Natural killer cell (primary cell): Measurements from ENCODE around the gene RECQL. TPM values are rescaled to one million over a fixed set of nuclear protein-coding genes. Genes with fewer than 3 reads are reported as not detected.

Experiments used
- ATAC-seq, 3 donors: fragments of 150-1000 bp in 2 of 3; fragments of 200-7000 bp in 1 of 3; cut with Tn5 transposase; 1 replicate in 1 of 3; 2 replicates in 2 of 3; pipeline ENCODE4 v1.10.0; 2021; ENCODE audit warnings: mild to moderate bottlenecking in 2 of 3, moderate library complexity in 2 of 3
- DNase-seq, 2 donors: peaks; one replicate each; pipeline versions ENCODE4 v3.0.0 to v3.0.0-alpha.2; 2013 to 2021; ENCODE audit warnings: mixed read lengths in 1 of 2
- H3K27ac ChIP-seq: one replicate; pipeline ENCODE4 v1.5.1; 2013; ENCODE audit warnings: mild to moderate bottlenecking, low read length
- H3K27me3 ChIP-seq: one replicate; pipeline ENCODE4 v1.6.1; 2013; ENCODE audit warnings: low read length; ENCODE audit not compliant: control insufficient read depth, insufficient read depth
- H3K36me3 ChIP-seq: one replicate; pipeline ENCODE4 v1.6.1; 2013; ENCODE audit warnings: low read length; ENCODE audit not compliant: control insufficient read depth, insufficient read depth
- H3K4me1 ChIP-seq: one replicate; pipeline ENCODE4 v1.6.1; 2013; ENCODE audit warnings: low read length; ENCODE audit not compliant: control insufficient read depth, insufficient read depth
- H3K4me3 ChIP-seq: one replicate; pipeline ENCODE4 v1.5.1; 2013; ENCODE audit warnings: low read length
- H3K9me3 ChIP-seq: one replicate; pipeline ENCODE4 v1.6.1; 2013; ENCODE audit warnings: low read length; ENCODE audit not compliant: control insufficient read depth, insufficient read depth
- H3K27ac Mint-ChIP-seq, 2 donors: one replicate each; pipeline ENCODE4 v1.8.0; 2022; ENCODE audit warnings: mild to moderate bottlenecking in 2 of 2, mixed read lengths in 2 of 2, moderate library complexity in 1 of 2
- H3K27me3 Mint-ChIP-seq, 2 donors: one replicate each; pipeline ENCODE4 v1.8.0; 2022; ENCODE audit warnings: low read depth in 2 of 2, mixed read lengths in 2 of 2
- H3K36me3 Mint-ChIP-seq: one replicate; pipeline ENCODE4 v1.8.0; 2022; ENCODE audit warnings: mixed read lengths
- H3K4me1 Mint-ChIP-seq, 2 donors: one replicate each; pipeline ENCODE4 v1.8.0; 2022; ENCODE audit warnings: mixed read lengths in 2 of 2
- H3K4me3 Mint-ChIP-seq: one replicate; pipeline ENCODE4 v1.8.0; 2022; ENCODE audit warnings: mild to moderate bottlenecking, moderate library complexity, mixed read lengths
- H3K9me3 Mint-ChIP-seq, 2 donors: one replicate each; pipeline ENCODE4 v1.8.0; 2022; ENCODE audit warnings: mixed read lengths in 2 of 2
- CTCF ChIP-seq: fragments of 200-600 bp; IDR thresholded peaks from one replicate; pipeline ENCODE4 v1.8.0; 2022; ENCODE audit warnings: antibody characterized with exemption
- WGBS: methylation state at CpG from one replicate; pipeline ENCODE4 v1.1.7; 2013; ENCODE audit warnings: missing lambda C conversion rate; ENCODE audit not compliant: insufficient coverage; 5-methylcytosine and 5-hydroxymethylcytosine counted together
- intact Hi-C: fragments of 100-400 bp; cut with micrococcal nuclease; formaldehyde crosslinking; loops from one replicate; pipeline ENCODE4 v1.14.2; 2022
- total RNA-seq, 4 donors: library from RNA; stranded (reverse); fragments of 120-200 nt in 1 of 4; gene quantifications; one replicate each; pipeline versions ENCODE4 v1.2.3 to v1.2.4, GENCODE V29; 2013 to 2022

Gene RECQL
- total RNA-seq, 3 donors from 2014 or later (not counting 1 experiment from before 2014, with no cell fraction given), result 39.4 to 46.8 (median 40.1) TPM

GRCh38 chr12:21527451-21528180 is 26.2 kb upstream of the RECQL start:
- Mint-ChIP-seq H3K9me3 (peaks cover 0 to 5% of the 10 kb centered on the region in 2 donors), H3K4me1 (no peaks in the 10 kb centered on the region), H3K27me3 (peaks cover 37 to 68% of the 10 kb centered on the region in 2 donors), H3K4me3 (peak overlapping the region; percentile 43), H3K27ac (no peak overlapping the region), H3K36me3 (no peaks in the 10 kb centered on the region)
- under 1% methylated on average over 57 of the region's 57 CpGs for WGBS
- H3K4me3 ChIP-seq, result peak overlapping the region; percentile 21
- no peaks in the 10 kb centered on the region for H3K36me3 ChIP-seq
- H3K9me3 ChIP-seq, result no peaks in the 10 kb centered on the region
- no peak overlapping the region for H3K27ac ChIP-seq
- intact Hi-C loops, result no loop called here
- TF ChIP-seq CTCF, result no peak
- DNase-seq (peak; percentile 17 to 71), ATAC-seq (peak; percentile 74 to 91 (median 75))
- peaks cover 33% of the 10 kb centered on the region for H3K27me3 ChIP-seq
- peaks cover 8% of the 10 kb centered on the region for H3K4me1 ChIP-seq

- intact Hi-C loops, result no loop called here
- Mint-ChIP-seq H3K9me3 (peaks cover 0 to 5% of the 10 kb centered on the region in 2 donors), H3K4me3 (peak overlapping the region; percentile 55), H3K27ac (no peak overlapping the region), H3K27me3 (peaks cover 37 to 61% of the 10 kb centered on the region in 2 donors), H3K36me3 (no peaks in the 10 kb centered on the region), H3K4me1 (no peaks in the 10 kb centered on the region)
- H3K36me3 ChIP-seq, result no peaks in the 10 kb centered on the region
- whole genome bisulfite sequencing, result 47% methylated on average over 8 of the region's 12 CpGs
- TF ChIP-seq CTCF, result no peak
- H3K4me1 ChIP-seq, result peaks cover 8% of the 10 kb centered on the region
- H3K9me3 ChIP-seq, result no peaks in the 10 kb centered on the region
- no peak overlapping the region for H3K27ac ChIP-seq
- peaks cover 33% of the 10 kb centered on the region for H3K27me3 ChIP-seq
- ATAC-seq (no peak), DNase-seq (no peak)
- H3K4me3 ChIP-seq, result no peak overlapping the region
These were observed 25.4 kb upstream of the RECQL start for GRCh38 chr12:21526721-21527345.

- Histone ChIP-seq H3K36me3 (no peaks in the 10 kb centered on the region), H3K27ac (no peak within 1 kb of the TSS), H3K27me3 (peaks cover 33% of the 10 kb centered on the region), H3K9me3 (no peaks in the 10 kb centered on the region), H3K4me1 (peaks cover 8% of the 10 kb centered on the region), H3K4me3 (no peak within 1 kb of the TSS)
- ATAC-seq, result no peak
- Mint-ChIP-seq H3K27ac (no peak within 1 kb of the TSS), H3K27me3 (peaks cover 32 to 54% of the 10 kb centered on the region in 2 donors), H3K4me1 (no peaks in the 10 kb centered on the region), H3K4me3 (peak within 1 kb of the TSS; percentile 55), H3K9me3 (peaks cover 0 to 5% of the 10 kb centered on the region in 2 donors), H3K36me3 (no peaks in the 10 kb centered on the region)
- DNase-seq, result no peak
- intact Hi-C loops, result no loop called here
- WGBS, result 100% methylated on average over 1 of the region's 1 CpG
- TF ChIP-seq CTCF, result no peak
These were observed 24.6 kb upstream of the RECQL start, which contains the start of gene SPX for GRCh38 chr12:21526053-21526452. Gene SPX, plus strand, starts transcription at chr12:21526296. Its CDS starts 177 bp downstream, at chr12:21526473.
